ENCODE measurements around the gene PPP1R12A. TPM values are rescaled to one million over a fixed set of nuclear protein-coding genes. Genes with fewer than 3 reads are reported as not detected.

Gene PPP1R12A
- total and polyA plus RNA-seq, 11 donors, result 16.8 to 77.8 (median 50.2) TPM

DNA sequence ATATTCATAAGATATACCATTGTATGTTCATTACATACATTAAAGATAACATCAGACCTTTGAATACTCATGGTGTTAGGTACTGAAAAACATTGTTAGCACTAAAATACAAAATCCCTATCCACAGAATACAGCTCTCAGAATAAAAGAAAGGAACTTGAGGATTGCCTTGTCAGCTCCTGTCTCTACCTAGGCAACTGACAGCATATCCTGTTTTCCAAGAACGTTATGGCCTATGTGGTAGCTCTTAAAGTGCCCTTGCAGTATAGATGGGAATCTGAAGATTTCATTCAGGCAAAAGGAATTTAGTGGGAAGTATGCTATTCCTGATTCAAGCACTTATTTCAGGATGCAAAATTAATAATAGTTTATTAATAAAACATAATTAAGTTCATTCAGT lies 1.8 kb upstream of the PPP1R12A start:
- WGBS, 4 donors, result 0 to 6% (median 0%) methylated on average over 1 of the region's 1 CpG
- no peaks in the 10 kb centered on the region for H3K27me3 ChIP-seq
- ATAC-seq (no peak), DNase-seq (no peak)
- peak overlapping the region in 7 of 12 donors; percentile 67 to 96 (median 93) for H3K4me3 ChIP-seq
- peak overlapping the region in 6 of 12 donors; percentile 96 to 99 (median 98) for H3K27ac ChIP-seq
- intact Hi-C loops (cut with DNase I), result loop anchor here in 8 of 10 donors (5.0 to 10.0 kb wide), 11 partner anchors 112 to 382 kb away; partner anchors contain the start of gene PAWR (in 1 of the 8)
- no peak for TF ChIP-seq CTCF (IDR thresholded peaks at IDR 0.05)
- no peak for TF ChIP-seq POLR2A (IDR thresholded peaks at IDR 0.05)
- no peaks in the 10 kb centered on the region for H3K36me3 ChIP-seq
- no peaks in the 10 kb centered on the region for H3K9me3 ChIP-seq
- H3K4me1 ChIP-seq, result peaks cover 0 to 35% (median 26%) of the 10 kb centered on the region in 12 donors

GRCh38 chr12:79935624-79936345 lies 888 bp upstream of the PPP1R12A start:
- ATAC-seq (peak in 3 of 4 donors; percentile 17 to 36 (median 27)), DNase-seq (no peak)
- no peaks in the 10 kb centered on the region for H3K36me3 ChIP-seq
- H3K4me1 ChIP-seq, result peaks cover 0 to 44% (median 34%) of the 10 kb centered on the region in 12 donors
- WGBS, 4 donors, result 13 to 15% (median 13%) methylated on average over 10 of the region's 10 CpGs
- no peaks in the 10 kb centered on the region for H3K27me3 ChIP-seq
- intact Hi-C loops (cut with DNase I), result loop anchor here in 9 of 10 donors (1.0 to 10.0 kb wide), 14 partner anchors 111 to 381 kb away; partner anchors contain the start of gene PAWR (in 1 of the 9)
- H3K4me3 ChIP-seq, result peak overlapping the region; percentile 57 to 98 (median 90)
- TF ChIP-seq POLR2A (IDR thresholded peaks at IDR 0.05) (no peak), CTCF (IDR thresholded peaks at IDR 0.05) (no peak)
- H3K27ac ChIP-seq, result peak overlapping the region; percentile 95 to 99 (median 97)
- H3K9me3 ChIP-seq, result no peaks in the 10 kb centered on the region

GRCh38 chr12:79934281-79935020 lies 446 bp downstream of the PPP1R12A start:
- Histone ChIP-seq H3K36me3 (no peaks in the 10 kb centered on the region), H3K4me3 (peak overlapping the region; percentile 65 to 98 (median 90)), H3K27me3 (no peaks in the 10 kb centered on the region), H3K27ac (peak overlapping the region; percentile 95 to 99 (median 97)), H3K9me3 (no peaks in the 10 kb centered on the region), H3K4me1 (peaks cover 0 to 53% (median 38%) of the 10 kb centered on the region in 12 donors)
- intact Hi-C loops (cut with DNase I), result loop anchor here in 9 of 10 donors (1.0 to 10.0 kb wide), 16 partner anchors 47 to 380 kb away; partner anchors contain the start of gene PAWR (in 1 of the 9)
- DNase-seq (peak in 4 of 5 donors; percentile 58 to 78 (median 62)), ATAC-seq (peak; percentile 9 to 50 (median 46))
- 0 to 1% (median 0%) methylated on average over 45 to 53 of the region's 53 CpGs for WGBS, 4 donors
- TF ChIP-seq POLR2A (IDR thresholded peaks at IDR 0.05) (no peak), CTCF (IDR thresholded peaks at IDR 0.05) (no peak)
